IPS-20b (cell line): ENCODE results near the gene GRIN3A.
A peak's percentile ranks its signal among the peaks of the same experiment; 100 is the strongest.

Source experiments
- H3K27ac ChIP-seq: one replicate; pipeline ENCODE4 v1.5.1; 2013; ENCODE audit warnings: low read length
- H3K27me3 ChIP-seq: 2 replicates; pipeline ENCODE4 v1.6.1; 2013; ENCODE audit warnings: mild to moderate bottlenecking, low read length, inconsistent platforms; ENCODE audit not compliant: insufficient read depth
- H3K36me3 ChIP-seq: 2 replicates; pipeline ENCODE4 v1.6.1; 2013; ENCODE audit warnings: low read depth, mild to moderate bottlenecking, inconsistent platforms, low read length, moderate library complexity; ENCODE audit not compliant: insufficient read depth
- H3K4me1 ChIP-seq: 2 replicates; pipeline ENCODE4 v1.6.1; 2013; ENCODE audit warnings: mild to moderate bottlenecking, control low read depth, inconsistent platforms, low read length, moderate library complexity; ENCODE audit not compliant: insufficient read depth
- H3K4me3 ChIP-seq: 2 replicates; pipeline ENCODE4 v1.5.1; 2013; ENCODE audit warnings: mild to moderate bottlenecking, low read length, inconsistent platforms
- H3K9ac ChIP-seq: 2 replicates; pipeline ENCODE4 v1.6.1; 2013; ENCODE audit warnings: low read depth, mild to moderate bottlenecking, inconsistent platforms, low read length, moderate library complexity
- H3K9me3 ChIP-seq: 2 replicates; pipeline ENCODE4 v1.6.1; 2013; ENCODE audit warnings: mild to moderate bottlenecking, low read depth, low read length, inconsistent platforms; ENCODE audit not compliant: insufficient read depth

Gene GRIN3A

GRCh38 chr9:101738566-101739183, at the start of gene GRIN3A:
Gene GRIN3A, minus strand, starts transcription at chr9:101738647. Its CDS starts 668 bp downstream, at chr9:101737979.
- no peaks in the 10 kb centered on the region for H3K9me3 ChIP-seq
- H3K27me3 ChIP-seq, result peaks cover 73% of the 10 kb centered on the region
- peaks cover 20% of the 10 kb centered on the region for H3K4me1 ChIP-seq
- no peaks in the 10 kb centered on the region for H3K36me3 ChIP-seq
- H3K4me3 ChIP-seq, result peak within 1 kb of the TSS; percentile 73
- H3K27ac ChIP-seq, result no peak within 1 kb of the TSS
- peak within 1 kb of the TSS; percentile 13; the same call in 1 of the 2 replicates for H3K9ac ChIP-seq

GRCh38 chr9:101787891-101788290, 49.4 kb upstream of the GRIN3A start:
- Histone ChIP-seq H3K4me1 (no peaks in the 10 kb centered on the region), H3K4me3 (no peak overlapping the region), H3K9me3 (no peaks in the 10 kb centered on the region), H3K9ac (no peak overlapping the region), H3K36me3 (no peaks in the 10 kb centered on the region), H3K27me3 (peaks cover 7% of the 10 kb centered on the region; the same call in 1 of the 2 replicates), H3K27ac (no peak overlapping the region)

GRCh38 chr9:101778332-101778731, 39.9 kb upstream of the GRIN3A start:
- Histone ChIP-seq H3K27me3 (no peaks in the 10 kb centered on the region; the same call in 1 of the 2 replicates), H3K9ac (no peak overlapping the region), H3K36me3 (no peaks in the 10 kb centered on the region), H3K4me1 (no peaks in the 10 kb centered on the region), H3K27ac (no peak overlapping the region), H3K4me3 (no peak overlapping the region), H3K9me3 (no peaks in the 10 kb centered on the region)

DNA sequence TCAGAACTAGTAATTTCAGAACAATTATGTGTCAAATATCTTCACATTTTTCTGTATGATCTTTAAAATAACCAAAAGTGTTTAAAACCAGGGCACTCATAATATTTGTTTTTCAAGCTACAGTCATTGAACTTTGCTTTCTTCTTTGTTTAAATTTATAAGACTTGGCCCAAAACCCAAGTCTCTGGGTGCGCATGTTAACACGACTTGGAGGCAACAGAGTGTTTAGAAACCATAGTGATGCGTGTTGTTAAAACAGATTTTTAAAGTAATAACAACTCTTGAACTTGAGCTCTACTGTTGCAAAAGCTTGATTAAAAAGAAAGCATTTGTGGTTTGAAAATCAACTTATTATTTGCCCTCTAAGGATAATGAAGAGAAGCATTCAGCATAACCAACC, 26.0 kb upstream of the GRIN3A start:
- H3K27me3 ChIP-seq, result no peaks in the 10 kb centered on the region
- H3K4me3 ChIP-seq, result no peak overlapping the region
- H3K4me1 ChIP-seq, result no peaks in the 10 kb centered on the region
- H3K9ac ChIP-seq, result no peak overlapping the region
- H3K36me3 ChIP-seq, result no peaks in the 10 kb centered on the region
- no peak overlapping the region for H3K27ac ChIP-seq
- H3K9me3 ChIP-seq, result no peaks in the 10 kb centered on the region

GRCh38 chr9:101758304-101758930, 20.0 kb upstream of the GRIN3A start:
- Histone ChIP-seq H3K36me3 (no peaks in the 10 kb centered on the region), H3K27me3 (no peaks in the 10 kb centered on the region), H3K9ac (no peak overlapping the region), H3K4me3 (no peak overlapping the region), H3K4me1 (no peaks in the 10 kb centered on the region), H3K27ac (no peak overlapping the region), H3K9me3 (no peaks in the 10 kb centered on the region)

DNA sequence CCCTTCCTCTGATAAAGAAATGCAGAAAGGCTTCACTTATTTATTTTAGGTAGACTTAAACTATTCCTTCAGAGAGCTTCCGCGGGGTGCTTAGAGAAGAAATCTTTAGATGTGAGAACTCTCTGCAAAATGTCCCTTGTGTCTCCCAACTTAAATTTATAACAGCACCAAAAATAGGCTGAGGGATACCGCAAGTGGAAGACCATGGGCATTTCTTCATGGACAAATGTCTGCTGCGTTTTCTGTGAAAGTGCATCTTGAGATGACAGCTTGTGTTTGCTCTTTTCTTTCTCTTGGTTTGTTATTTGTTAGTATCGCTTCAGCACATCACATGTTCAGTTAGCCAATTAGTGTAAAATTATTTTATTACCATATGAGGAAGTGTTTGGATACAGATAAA, 15.3 kb upstream of the GRIN3A start:
- Histone ChIP-seq H3K36me3 (no peaks in the 10 kb centered on the region), H3K9me3 (no peaks in the 10 kb centered on the region), H3K27me3 (no peaks in the 10 kb centered on the region), H3K9ac (no peak overlapping the region), H3K4me3 (no peak overlapping the region), H3K4me1 (no peaks in the 10 kb centered on the region), H3K27ac (no peak overlapping the region)

DNA sequence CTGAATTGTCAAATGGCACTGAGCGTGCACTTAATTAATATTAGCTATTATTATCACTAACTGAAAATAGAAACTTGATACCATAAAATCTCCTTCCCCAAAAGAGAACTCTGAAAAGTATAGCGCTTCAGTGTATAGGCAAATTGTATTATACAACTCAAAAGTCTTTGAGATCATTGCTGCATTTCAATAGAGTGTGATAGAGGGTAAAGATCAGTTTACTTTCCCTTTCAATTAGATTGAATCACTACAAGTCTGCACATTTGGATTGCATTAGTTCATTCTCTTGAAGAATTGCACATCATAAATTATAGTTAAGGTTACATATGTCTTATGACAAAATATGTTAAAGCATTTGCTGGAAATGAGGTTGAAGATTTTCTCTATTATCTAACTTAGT, 13.4 kb upstream of the GRIN3A start:
- Histone ChIP-seq H3K27ac (no peak overlapping the region), H3K36me3 (no peaks in the 10 kb centered on the region), H3K4me1 (no peaks in the 10 kb centered on the region), H3K27me3 (no peaks in the 10 kb centered on the region), H3K9ac (no peak overlapping the region), H3K4me3 (no peak overlapping the region), H3K9me3 (no peaks in the 10 kb centered on the region)

GRCh38 chr9:101739311-101739710, 864 bp upstream of the GRIN3A start:
- H3K27ac ChIP-seq, result no peak overlapping the region
- H3K9me3 ChIP-seq, result no peaks in the 10 kb centered on the region
- peaks cover 68% of the 10 kb centered on the region for H3K27me3 ChIP-seq
- no peak overlapping the region for H3K9ac ChIP-seq
- peak overlapping the region; percentile 73 for H3K4me3 ChIP-seq
- peaks cover 20% of the 10 kb centered on the region for H3K4me1 ChIP-seq
- no peaks in the 10 kb centered on the region for H3K36me3 ChIP-seq

DNA sequence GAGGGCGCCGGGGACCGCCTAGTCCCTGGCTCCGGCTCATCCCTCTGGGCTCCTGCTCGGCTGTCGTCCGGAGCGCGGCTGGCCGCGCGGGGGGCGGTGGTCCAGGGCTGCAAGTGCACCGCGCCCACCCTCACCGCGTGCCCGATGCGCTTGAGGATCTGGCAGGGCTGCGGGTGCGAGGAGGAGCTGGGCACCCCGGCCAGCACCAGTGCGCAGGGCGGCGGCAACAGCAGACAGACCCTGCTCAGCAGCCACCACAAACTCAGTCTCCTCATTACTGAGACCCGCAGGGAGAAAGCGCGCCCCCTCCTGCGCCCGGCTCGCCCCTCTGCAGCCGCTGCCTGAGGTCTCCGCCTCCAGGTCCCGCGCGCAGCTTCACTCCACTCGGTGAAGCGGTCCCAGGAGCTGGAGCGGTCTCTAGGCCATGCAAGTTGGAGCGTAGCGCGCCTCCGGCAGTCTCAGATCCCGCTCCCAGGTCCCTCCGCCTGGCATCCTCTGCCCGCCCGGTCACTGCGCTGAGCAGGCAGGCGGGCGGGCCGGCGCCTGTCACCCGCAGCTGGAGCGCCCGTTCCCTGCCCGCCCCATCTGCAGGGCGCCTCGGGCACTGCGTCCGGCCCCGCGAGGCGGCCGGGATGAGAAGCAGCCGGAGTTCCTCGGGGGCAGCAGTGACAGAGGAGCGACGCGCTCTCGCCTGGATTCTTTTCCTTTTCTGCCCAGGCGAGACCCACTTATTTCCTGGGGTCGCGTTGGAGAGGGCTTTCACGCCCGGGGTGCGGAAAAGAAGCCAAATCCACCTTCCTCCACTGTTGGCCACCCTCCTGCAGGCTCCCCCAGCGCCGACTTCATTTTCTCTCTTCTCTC, 512 bp downstream of the GRIN3A start:
- H3K4me3 ChIP-seq, result peak overlapping the region; percentile 73
- H3K9ac ChIP-seq, result peak overlapping the region; percentile 13; the same call in 1 of the 2 replicates
- H3K27me3 ChIP-seq, result peaks cover 76% of the 10 kb centered on the region
- H3K9me3 ChIP-seq, result no peaks in the 10 kb centered on the region
- H3K4me1 ChIP-seq, result peaks cover 20% of the 10 kb centered on the region
- H3K36me3 ChIP-seq, result no peaks in the 10 kb centered on the region
- H3K27ac ChIP-seq, result no peak overlapping the region

- H3K4me3 ChIP-seq, result peak overlapping the region; percentile 73; the same call in 1 of the 2 replicates
- H3K27ac ChIP-seq, result no peak overlapping the region
- H3K4me1 ChIP-seq, result peaks cover 20% of the 10 kb centered on the region
- H3K36me3 ChIP-seq, result no peaks in the 10 kb centered on the region
- H3K9me3 ChIP-seq, result no peaks in the 10 kb centered on the region
- peaks cover 76% of the 10 kb centered on the region for H3K27me3 ChIP-seq
- no peak overlapping the region for H3K9ac ChIP-seq
Observed at GRCh38 chr9:101737165-101737704, 1.2 kb downstream of the GRIN3A start.

- Histone ChIP-seq H3K36me3 (no peaks in the 10 kb centered on the region), H3K9ac (no peak overlapping the region), H3K27me3 (peaks cover 75% of the 10 kb centered on the region), H3K9me3 (no peaks in the 10 kb centered on the region), H3K4me3 (peak overlapping the region; percentile 73; the same call in 1 of the 2 replicates), H3K27ac (no peak overlapping the region), H3K4me1 (peaks cover 20% of the 10 kb centered on the region)
Observed at GRCh38 chr9:101736717-101737116, 1.7 kb downstream of the GRIN3A start.
